Measurements from ENCODE around the gene HDAC4.

HDAC4 gene

GRCh38 chr2:239438995-239439753, 38.4 kb upstream of the HDAC4 start:
- H3K36me3 ChIP-seq (ENCODE audit: control insufficient read depth, insufficient read depth, low read length) = no peaks in the 10 kb centered on the region
- no peaks in the 10 kb centered on the region for H3K9me3 ChIP-seq (ENCODE audit: control insufficient read depth, low read length)
- H3K4me3 ChIP-seq (ENCODE audit: low read length) = no peak overlapping the region
- H3K9ac ChIP-seq (ENCODE audit: low read length) = no peak overlapping the region
- peaks cover 26% of the 10 kb centered on the region for H3K27me3 ChIP-seq (ENCODE audit: control insufficient read depth, insufficient read depth, low read length)
- peaks cover 8% of the 10 kb centered on the region for H3K4me1 ChIP-seq (ENCODE audit: control insufficient read depth, insufficient read depth, low read length)

- H3K9ac ChIP-seq (ENCODE audit: low read length) = no peak overlapping the region
- no peaks in the 10 kb centered on the region for H3K36me3 ChIP-seq (ENCODE audit: control insufficient read depth, insufficient read depth, low read length)
- H3K9me3 ChIP-seq (ENCODE audit: control insufficient read depth, low read length) = no peaks in the 10 kb centered on the region
- peaks cover 21% of the 10 kb centered on the region for H3K27me3 ChIP-seq (ENCODE audit: control insufficient read depth, insufficient read depth, low read length)
- no peak overlapping the region for H3K4me3 ChIP-seq (ENCODE audit: low read length)
- H3K4me1 ChIP-seq (ENCODE audit: control insufficient read depth, insufficient read depth, low read length) = peaks cover 8% of the 10 kb centered on the region
Observed at GRCh38 chr2:239438368-239438767, 37.5 kb upstream of the HDAC4 start.

GRCh38 chr2:239436669-239437335, 36.0 kb upstream of the HDAC4 start:
- Histone ChIP-seq H3K9me3 (ENCODE audit: control insufficient read depth, low read length) (no peaks in the 10 kb centered on the region), H3K4me1 (ENCODE audit: control insufficient read depth, insufficient read depth, low read length) (peaks cover 8% of the 10 kb centered on the region), H3K4me3 (ENCODE audit: low read length) (no peak overlapping the region), H3K9ac (ENCODE audit: low read length) (no peak overlapping the region), H3K36me3 (ENCODE audit: control insufficient read depth, insufficient read depth, low read length) (no peaks in the 10 kb centered on the region), H3K27me3 (ENCODE audit: control insufficient read depth, insufficient read depth, low read length) (peaks cover 21% of the 10 kb centered on the region)

GRCh38 chr2:239436076-239436475, 35.3 kb upstream of the HDAC4 start:
- Histone ChIP-seq H3K4me3 (ENCODE audit: low read length) (no peak overlapping the region), H3K27me3 (ENCODE audit: control insufficient read depth, insufficient read depth, low read length) (peaks cover 13% of the 10 kb centered on the region), H3K36me3 (ENCODE audit: control insufficient read depth, insufficient read depth, low read length) (no peaks in the 10 kb centered on the region), H3K9me3 (ENCODE audit: control insufficient read depth, low read length) (no peaks in the 10 kb centered on the region), H3K4me1 (ENCODE audit: control insufficient read depth, insufficient read depth, low read length) (peaks cover 8% of the 10 kb centered on the region), H3K9ac (ENCODE audit: low read length) (no peak overlapping the region)

GRCh38 chr2:239433777-239434403, 33.1 kb upstream of the HDAC4 start:
- H3K36me3 ChIP-seq (ENCODE audit: control insufficient read depth, insufficient read depth, low read length) = no peaks in the 10 kb centered on the region
- no peak overlapping the region for H3K4me3 ChIP-seq (ENCODE audit: low read length)
- H3K4me1 ChIP-seq (ENCODE audit: control insufficient read depth, insufficient read depth, low read length) = no peaks in the 10 kb centered on the region
- no peaks in the 10 kb centered on the region for H3K27me3 ChIP-seq (ENCODE audit: control insufficient read depth, insufficient read depth, low read length)
- no peaks in the 10 kb centered on the region for H3K9me3 ChIP-seq (ENCODE audit: control insufficient read depth, low read length)
- no peak overlapping the region for H3K9ac ChIP-seq (ENCODE audit: low read length)

GRCh38 chr2:239432174-239432573, 31.4 kb upstream of the HDAC4 start:
- Histone ChIP-seq H3K9me3 (ENCODE audit: control insufficient read depth, low read length) (no peaks in the 10 kb centered on the region), H3K4me1 (ENCODE audit: control insufficient read depth, insufficient read depth, low read length) (no peaks in the 10 kb centered on the region), H3K4me3 (ENCODE audit: low read length) (no peak overlapping the region), H3K36me3 (ENCODE audit: control insufficient read depth, insufficient read depth, low read length) (no peaks in the 10 kb centered on the region), H3K27me3 (ENCODE audit: control insufficient read depth, insufficient read depth, low read length) (no peaks in the 10 kb centered on the region), H3K9ac (ENCODE audit: low read length) (no peak overlapping the region)

GRCh38 chr2:239431536-239431935, 30.7 kb upstream of the HDAC4 start:
- Histone ChIP-seq H3K9me3 (ENCODE audit: control insufficient read depth, low read length) (no peaks in the 10 kb centered on the region), H3K9ac (ENCODE audit: low read length) (no peak overlapping the region), H3K27me3 (ENCODE audit: control insufficient read depth, insufficient read depth, low read length) (no peaks in the 10 kb centered on the region), H3K4me3 (ENCODE audit: low read length) (no peak overlapping the region), H3K36me3 (ENCODE audit: control insufficient read depth, insufficient read depth, low read length) (no peaks in the 10 kb centered on the region), H3K4me1 (ENCODE audit: control insufficient read depth, insufficient read depth, low read length) (no peaks in the 10 kb centered on the region)

- H3K27me3 ChIP-seq (ENCODE audit: control insufficient read depth, insufficient read depth, low read length) = no peaks in the 10 kb centered on the region
- H3K9ac ChIP-seq (ENCODE audit: low read length) = no peak overlapping the region
- H3K4me1 ChIP-seq (ENCODE audit: control insufficient read depth, insufficient read depth, low read length) = no peaks in the 10 kb centered on the region
- no peaks in the 10 kb centered on the region for H3K36me3 ChIP-seq (ENCODE audit: control insufficient read depth, insufficient read depth, low read length)
- no peak overlapping the region for H3K4me3 ChIP-seq (ENCODE audit: low read length)
- H3K9me3 ChIP-seq (ENCODE audit: control insufficient read depth, low read length) = no peaks in the 10 kb centered on the region
Observed at GRCh38 chr2:239429473-239430350, 28.9 kb upstream of the HDAC4 start.

GRCh38 chr2:239425631-239426030, 24.8 kb upstream of the HDAC4 start:
- H3K27me3 ChIP-seq (ENCODE audit: control insufficient read depth, insufficient read depth, low read length) = peaks cover 2% of the 10 kb centered on the region
- H3K4me1 ChIP-seq (ENCODE audit: control insufficient read depth, insufficient read depth, low read length) = no peaks in the 10 kb centered on the region
- no peaks in the 10 kb centered on the region for H3K9me3 ChIP-seq (ENCODE audit: control insufficient read depth, low read length)
- no peak overlapping the region for H3K9ac ChIP-seq (ENCODE audit: low read length)
- H3K36me3 ChIP-seq (ENCODE audit: control insufficient read depth, insufficient read depth, low read length) = no peaks in the 10 kb centered on the region
- H3K4me3 ChIP-seq (ENCODE audit: low read length) = no peak overlapping the region

- Histone ChIP-seq H3K4me3 (ENCODE audit: low read length) (no peak overlapping the region), H3K9me3 (ENCODE audit: control insufficient read depth, low read length) (no peaks in the 10 kb centered on the region), H3K9ac (ENCODE audit: low read length) (no peak overlapping the region), H3K4me1 (ENCODE audit: control insufficient read depth, insufficient read depth, low read length) (no peaks in the 10 kb centered on the region), H3K27me3 (ENCODE audit: control insufficient read depth, insufficient read depth, low read length) (peaks cover 2% of the 10 kb centered on the region), H3K36me3 (ENCODE audit: control insufficient read depth, insufficient read depth, low read length) (no peaks in the 10 kb centered on the region)
Observed at GRCh38 chr2:239424337-239425045, 23.7 kb upstream of the HDAC4 start.

- H3K36me3 ChIP-seq (ENCODE audit: control insufficient read depth, insufficient read depth, low read length) = no peaks in the 10 kb centered on the region
- peaks cover 2% of the 10 kb centered on the region for H3K27me3 ChIP-seq (ENCODE audit: control insufficient read depth, insufficient read depth, low read length)
- H3K4me1 ChIP-seq (ENCODE audit: control insufficient read depth, insufficient read depth, low read length) = no peaks in the 10 kb centered on the region
- no peaks in the 10 kb centered on the region for H3K9me3 ChIP-seq (ENCODE audit: control insufficient read depth, low read length)
- H3K4me3 ChIP-seq (ENCODE audit: low read length) = no peak overlapping the region
- H3K9ac ChIP-seq (ENCODE audit: low read length) = no peak overlapping the region
Observed at GRCh38 chr2:239423551-239423950, 22.7 kb upstream of the HDAC4 start.

Measured in mucosa of stomach (tissue), 1 donor.